Right lobe of liver (tissue), 6 donors: ENCODE measurements around the gene DLG5. TPM values are rescaled to one million over a fixed set of nuclear protein-coding genes. Genes with fewer than 3 reads are reported as not detected.

Source experiments
- ATAC-seq, 4 donors: fragments of 200-7000 bp; cut with Tn5 transposase; one replicate each; pipeline ENCODE4 v1.9.1; 2020; ENCODE audit warnings: mild to moderate bottlenecking in 4 of 4, moderate library complexity in 4 of 4
- DNase-seq, 3 donors: peaks; one replicate each; pipeline ENCODE4 v3.0.0-alpha.2; 2020
- H3K27ac ChIP-seq, 3 donors: fragments of 200-600 bp; one replicate each; pipeline ENCODE4 v1.8.0; 2022
- H3K27me3 ChIP-seq, 2 donors: fragments of 200-600 bp; one replicate each; pipeline ENCODE4 v1.8.0; 2022
- H3K36me3 ChIP-seq, 4 donors: fragments of 200-600 bp; sonication (generic) in 1 of 4; one replicate each; pipeline versions ENCODE4 v1.5.1 to v1.8.0; 2017 to 2022; ENCODE audit warnings: control low read depth in 1 of 4
- H3K4me1 ChIP-seq, 4 donors: fragments of 200-600 bp; sonication (generic) in 1 of 4; one replicate each; pipeline versions ENCODE4 v1.5.1 to v1.8.0; 2017 to 2022; ENCODE audit warnings: control low read depth in 1 of 4
- H3K4me3 ChIP-seq, 3 donors: fragments of 200-600 bp; one replicate each; pipeline ENCODE4 v1.8.0; 2022
- H3K9me3 ChIP-seq, 4 donors: fragments of 200-600 bp; sonication (generic) in 1 of 4; one replicate each; pipeline versions ENCODE4 v1.5.1 to v1.8.0; 2017 to 2022; ENCODE audit warnings: control low read depth in 1 of 4
- CTCF ChIP-seq, 4 donors: fragments of 200-600 bp in 3 of 4; fragments of 450-650 bp in 1 of 4; IDR thresholded peaks; one replicate each; pipeline versions ENCODE4 v1.5.1 to v1.8.0; 2016 to 2022; ENCODE audit warnings: antibody characterized with exemption in 4 of 4, mild to moderate bottlenecking in 2 of 4
- POLR2A ChIP-seq: fragments of 450-650 bp; IDR thresholded peaks from one replicate; pipeline ENCODE4 v1.6.1; 2017; ENCODE audit warnings: antibody characterized with exemption, mild to moderate bottlenecking
- WGBS: methylation state at CpG from one replicate; pipeline ENCODE4 v1.1.6; 2018; ENCODE audit warnings: low coverage, low lambda C conversion rate; ENCODE audit not compliant: insufficient coverage; ENCODE audit errors: missing lambda C conversion rate; 5-methylcytosine and 5-hydroxymethylcytosine counted together
- intact Hi-C, 2 donors: fragments of 100-400 bp; cut with DNase I; formaldehyde crosslinking; loops; one replicate each; pipeline versions ENCODE4 v1.11.2 to v1.14.1; 2022
- total RNA-seq, 6 experiments: library from RNA; depleted of rRNA in 2 of 6; stranded (reverse); fragments of >200 nt in 2 of 6; fragmentation: NEBNext Ultra II Directional in 3 of 6; extraction: Animal tissue kit (Norgen Biotek cat#: 25700) in 3 of 6; gene quantifications; one replicate each; pipeline versions ENCODE4 v1.1.0 to v1.2.4, GENCODE V29; 2016 to 2023
- donor health status: DM: no; HTN: yes; CAD: no.
- donor health status: DM: no; HTN: no; CAD: no.
- donor health status: DM: no; HTN: no; CAD: no.
- donor health status: DM: no; HTN: yes; CAD: no.
- donor health status: DM: no; HTN: yes; CAD: no.

Gene DLG5
- total RNA-seq, 6 experiments from 2014 or later: 5.6 to 8.8 (median 7.6) TPM

GRCh38 chr10:77943121-77943901 is 16.8 kb upstream of the DLG5 start:
- Histone ChIP-seq H3K4me1 (peaks cover 0 to 3% (median 0%) of the 10 kb centered on the region in 4 donors), H3K4me3 (no peak overlapping the region), H3K9me3 (no peaks in the 10 kb centered on the region), H3K27me3 (no peaks in the 10 kb centered on the region), H3K36me3 (no peaks in the 10 kb centered on the region), H3K27ac (no peak overlapping the region)
- intact Hi-C loops: no loop called here
- TF ChIP-seq CTCF (IDR thresholded peaks at IDR 0.05): no peak
- no peak for TF ChIP-seq POLR2A
- 60% methylated on average over 4 of the region's 8 CpGs for WGBS
- no peak for DNase-seq
- peak in 1 of 4 donors; percentile 16 for ATAC-seq

- H3K4me1 ChIP-seq: peaks cover 0 to 3% (median 0%) of the 10 kb centered on the region in 4 donors
- no peak overlapping the region for H3K27ac ChIP-seq
- no peaks in the 10 kb centered on the region for H3K27me3 ChIP-seq
- ATAC-seq (no peak), DNase-seq (no peak)
- intact Hi-C loops: no loop called here
- H3K9me3 ChIP-seq: no peaks in the 10 kb centered on the region
- no peaks in the 10 kb centered on the region for H3K36me3 ChIP-seq
- no peak overlapping the region for H3K4me3 ChIP-seq
- no CpG with 5 or more reads among the region's 6 CpGs for WGBS
- TF ChIP-seq POLR2A (no peak), CTCF (IDR thresholded peaks at IDR 0.05) (no peak)
Observed at GRCh38 chr10:77941790-77942189, 15.2 kb upstream of the DLG5 start.

- no peak for ATAC-seq
- Histone ChIP-seq H3K4me1 (peaks cover 0 to 3% (median 0%) of the 10 kb centered on the region in 4 donors), H3K4me3 (no peak overlapping the region), H3K27ac (no peak overlapping the region), H3K36me3 (no peaks in the 10 kb centered on the region), H3K27me3 (no peaks in the 10 kb centered on the region), H3K9me3 (no peaks in the 10 kb centered on the region)
- TF ChIP-seq CTCF (IDR thresholded peaks at IDR 0.05) (no peak), POLR2A (no peak)
- intact Hi-C loops: no loop called here
- DNase-seq: no peak
- 25% methylated on average over 1 of the region's 3 CpGs for WGBS
Observed at GRCh38 chr10:77940627-77941026, 14.1 kb upstream of the DLG5 start.

GRCh38 chr10:77940225-77940624 is 13.7 kb upstream of the DLG5 start:
- intact Hi-C loops: no loop called here
- H3K36me3 ChIP-seq: no peaks in the 10 kb centered on the region
- WGBS: 70% methylated on average over 2 of the region's 2 CpGs

More at GRCh38 chr10:77940225-77940624, 13.7 kb upstream of the DLG5 start:
- TF ChIP-seq CTCF (IDR thresholded peaks at IDR 0.05) (no peak), POLR2A (no peak)
- H3K4me3 ChIP-seq: no peak overlapping the region
- H3K9me3 ChIP-seq: no peaks in the 10 kb centered on the region
- H3K27ac ChIP-seq: no peak overlapping the region
- H3K27me3 ChIP-seq: no peaks in the 10 kb centered on the region
- no peaks in the 10 kb centered on the region for H3K4me1 ChIP-seq
- no peak for DNase-seq
- no peak for ATAC-seq
